ENCODE data around the gene GGTLC1. TPM values are rescaled to one million over a fixed set of nuclear protein-coding genes. Genes with fewer than 3 reads are reported as not detected.

GGTLC1 gene
- total RNA-seq, 6 experiments from 2014 or later: not detected

GRCh38 chr20:23946206-23946605 is 42.4 kb downstream of the GGTLC1 start:
- Histone ChIP-seq H3K36me3 (no peaks in the 10 kb centered on the region), H3K27ac (no peak overlapping the region), H3K4me3 (no peak overlapping the region), H3K9me3 (no peaks in the 10 kb centered on the region), H3K4me1 (no peaks in the 10 kb centered on the region), H3K27me3 (no peaks in the 10 kb centered on the region)
- DNase-seq (no peak), ATAC-seq (no peak)
- WGBS (ENCODE audit: insufficient coverage, low coverage, low lambda C conversion rate, missing lambda C conversion rate): 63% methylated on average over 1 of the region's 3 CpGs
- intact Hi-C loops (cut with DNase I): no loop called here
- TF ChIP-seq POLR2A (IDR thresholded peaks at IDR 0.05) (no peak), CTCF (IDR thresholded peaks at IDR 0.05) (no peak)

GRCh38 chr20:23943304-23943703 is 45.3 kb downstream of the GGTLC1 start:
- Histone ChIP-seq H3K36me3 (no peaks in the 10 kb centered on the region), H3K4me3 (no peak overlapping the region), H3K4me1 (no peaks in the 10 kb centered on the region), H3K9me3 (no peaks in the 10 kb centered on the region), H3K27ac (no peak overlapping the region), H3K27me3 (no peaks in the 10 kb centered on the region)
- 69% methylated on average over 5 of the region's 5 CpGs for WGBS (ENCODE audit: insufficient coverage, low coverage, low lambda C conversion rate, missing lambda C conversion rate)
- TF ChIP-seq POLR2A (IDR thresholded peaks at IDR 0.05) (no peak), CTCF (IDR thresholded peaks at IDR 0.05) (no peak)
- intact Hi-C loops (cut with DNase I): no loop called here
- ATAC-seq (no peak), DNase-seq (no peak)

- H3K4me1 ChIP-seq: no peaks in the 10 kb centered on the region
- intact Hi-C loops (cut with DNase I): loop anchor here in 1 of 2 donors (10.0 kb wide), 1 partner anchor 55 kb away; no protein-coding TSS in a partner anchor
- DNase-seq: no peak
Measured at GRCh38 chr20:23939641-23940040, 48.9 kb downstream of the GGTLC1 start.

GRCh38 chr20:23939063-23939462 is 49.5 kb downstream of the GGTLC1 start:
- no peak overlapping the region for H3K4me3 ChIP-seq
- H3K36me3 ChIP-seq: no peaks in the 10 kb centered on the region
- 0% methylated on average over 1 of the region's 2 CpGs for WGBS (ENCODE audit: insufficient coverage, low coverage, low lambda C conversion rate, missing lambda C conversion rate)
- intact Hi-C loops (cut with DNase I): loop anchor here in 1 of 2 donors (10.0 kb wide), 1 partner anchor 56 kb away; no protein-coding TSS in a partner anchor
- no peaks in the 10 kb centered on the region for H3K9me3 ChIP-seq
- TF ChIP-seq CTCF (IDR thresholded peaks at IDR 0.05): no peak
- TF ChIP-seq POLR2A (IDR thresholded peaks at IDR 0.05): no peak
- DNase-seq (no peak), ATAC-seq (peak in 1 of 4 donors; percentile 23)
- H3K27me3 ChIP-seq: no peaks in the 10 kb centered on the region
- no peaks in the 10 kb centered on the region for H3K4me1 ChIP-seq
- H3K27ac ChIP-seq: no peak overlapping the region

More at GRCh38 chr20:23939641-23940040, 48.9 kb downstream of the GGTLC1 start:
- Histone ChIP-seq H3K36me3 (no peaks in the 10 kb centered on the region), H3K4me3 (no peak overlapping the region), H3K9me3 (no peaks in the 10 kb centered on the region), H3K27ac (no peak overlapping the region), H3K27me3 (no peaks in the 10 kb centered on the region)
- no peak for TF ChIP-seq POLR2A (IDR thresholded peaks at IDR 0.05)
- TF ChIP-seq CTCF (IDR thresholded peaks at IDR 0.05): no peak
- no peak for ATAC-seq

- TF ChIP-seq POLR2A (IDR thresholded peaks at IDR 0.05) (no peak), CTCF (IDR thresholded peaks at IDR 0.05) (no peak)
- Histone ChIP-seq H3K4me3 (no peak overlapping the region), H3K27ac (no peak overlapping the region), H3K36me3 (no peaks in the 10 kb centered on the region), H3K4me1 (no peaks in the 10 kb centered on the region), H3K9me3 (no peaks in the 10 kb centered on the region), H3K27me3 (no peaks in the 10 kb centered on the region)
- 67% methylated on average over 1 of the region's 2 CpGs for WGBS (ENCODE audit: insufficient coverage, low coverage, low lambda C conversion rate, missing lambda C conversion rate)
- ATAC-seq (peak in 1 of 4 donors; percentile 17), DNase-seq (no peak)
- intact Hi-C loops (cut with DNase I): loop anchor here in 1 of 2 donors (10.0 kb wide), 1 partner anchor 57 kb away; no protein-coding TSS in a partner anchor
Measured at GRCh38 chr20:23938118-23938438, 50.5 kb downstream of the GGTLC1 start.
